IPS DF 6.9 (cell line): ENCODE results near the gene EDN3.

Experiments used
- DNase-seq: peaks from one replicate; pipeline ENCODE4 v3.0.0-alpha.2; 2013; ENCODE audit warnings: low read depth, low spot score
- H3K27ac ChIP-seq: one replicate; pipeline ENCODE4 v1.5.1; 2013; ENCODE audit warnings: low read length, control low read depth
- H3K27me3 ChIP-seq: 2 replicates; pipeline ENCODE4 v1.6.1; 2013; ENCODE audit warnings: mild to moderate bottlenecking, low read length; ENCODE audit not compliant: control insufficient read depth, insufficient read depth
- H3K36me3 ChIP-seq: 2 replicates; pipeline ENCODE4 v1.6.1; 2013; ENCODE audit warnings: low read length; ENCODE audit not compliant: control insufficient read depth, insufficient read depth
- H3K4me1 ChIP-seq: 2 replicates; pipeline ENCODE4 v1.6.1; 2013; ENCODE audit warnings: low read length; ENCODE audit not compliant: control insufficient read depth, insufficient read depth
- H3K4me3 ChIP-seq: 2 replicates; pipeline ENCODE4 v1.5.1; 2013; ENCODE audit warnings: mild to moderate bottlenecking, low read length
- H3K9me3 ChIP-seq: 2 replicates; pipeline ENCODE4 v1.6.1; 2013; ENCODE audit warnings: low read length, inconsistent platforms; ENCODE audit not compliant: control insufficient read depth, insufficient read depth
- WGBS: extraction: QIAGEN DNeasy Blood & Tissue Kit; methylation state at CpG from one replicate; pipeline ENCODE4 v1.1.7; 2013; ENCODE audit warnings: mixed read lengths, missing lambda C conversion rate; ENCODE audit not compliant: insufficient read length, insufficient coverage; 5-methylcytosine and 5-hydroxymethylcytosine counted together

Gene EDN3, protein sequence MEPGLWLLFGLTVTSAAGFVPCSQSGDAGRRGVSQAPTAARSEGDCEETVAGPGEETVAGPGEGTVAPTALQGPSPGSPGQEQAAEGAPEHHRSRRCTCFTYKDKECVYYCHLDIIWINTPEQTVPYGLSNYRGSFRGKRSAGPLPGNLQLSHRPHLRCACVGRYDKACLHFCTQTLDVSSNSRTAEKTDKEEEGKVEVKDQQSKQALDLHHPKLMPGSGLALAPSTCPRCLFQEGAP

DNA sequence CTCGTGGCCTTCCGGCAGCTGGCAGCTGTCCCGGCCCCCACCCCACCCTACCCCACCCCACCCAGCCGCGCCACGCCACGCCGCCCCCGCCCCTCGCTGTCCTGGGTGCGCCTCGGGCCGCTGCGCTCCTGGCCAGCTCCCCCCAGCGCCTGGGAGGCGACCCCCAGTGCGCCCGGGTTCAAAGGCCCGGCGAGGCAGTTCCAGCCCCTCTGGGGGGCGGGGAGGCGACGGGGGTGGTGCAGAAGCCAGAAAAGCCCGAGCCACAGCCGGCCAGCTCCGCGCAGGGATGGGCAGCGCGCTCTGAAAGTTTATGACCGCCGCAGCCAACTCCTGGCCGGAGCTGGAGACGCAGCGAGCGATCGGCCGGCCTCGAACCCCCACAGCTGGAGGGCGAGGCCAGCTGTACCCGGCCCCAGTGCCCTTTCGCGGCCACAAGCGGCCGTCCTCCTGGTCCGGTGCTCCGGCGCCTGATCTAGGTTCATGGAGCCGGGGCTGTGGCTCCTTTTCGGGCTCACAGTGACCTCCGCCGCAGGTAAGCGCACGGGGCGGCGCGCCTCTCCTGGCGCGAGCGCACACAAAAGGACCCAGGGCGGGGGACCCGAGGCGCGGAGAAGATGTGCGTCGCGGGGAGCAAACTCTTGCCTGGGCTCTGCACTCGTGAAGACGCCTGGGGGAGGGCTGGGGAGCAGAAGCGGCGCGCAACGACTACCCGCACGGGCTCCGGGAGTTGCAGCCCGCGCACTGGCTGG is at the start of gene EDN3:
TSS of gene EDN3 (plus strand) at position 279 of the 749 bp plus-strand sequence. CDS start at position 481, 202 bp downstream.
- H3K36me3 ChIP-seq, result no peaks in the 10 kb centered on the region
- peak; percentile 5 for DNase-seq
- peaks cover 30% of the 10 kb centered on the region for H3K27me3 ChIP-seq
- H3K4me1 ChIP-seq, result peaks cover 3% of the 10 kb centered on the region
- peak within 1 kb of the TSS; percentile 48 for H3K4me3 ChIP-seq
- H3K27ac ChIP-seq, result no peak within 1 kb of the TSS
- WGBS, result no CpG with 5 or more reads among the region's 77 CpGs
- no peaks in the 10 kb centered on the region for H3K9me3 ChIP-seq

DNA sequence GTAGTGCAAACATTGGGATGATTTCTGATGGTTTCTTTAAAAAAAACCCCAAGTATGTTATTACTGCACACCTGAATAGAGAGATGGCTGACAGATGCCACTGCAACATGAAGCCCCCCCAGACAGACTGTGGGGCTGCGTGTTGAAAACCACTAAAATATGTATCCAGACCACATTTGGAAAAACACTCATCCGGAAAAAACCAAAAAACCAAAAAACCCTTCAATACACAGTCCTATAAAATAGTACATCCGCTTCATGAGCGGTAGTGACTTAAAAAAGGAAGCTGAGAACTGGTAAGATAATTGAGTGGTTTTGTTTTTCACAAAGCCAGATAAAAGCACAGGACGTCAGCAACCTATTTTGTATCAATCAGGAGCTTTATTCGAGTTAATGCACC is 47.1 kb upstream of the EDN3 start:
- Histone ChIP-seq H3K4me3 (no peak overlapping the region), H3K27me3 (no peaks in the 10 kb centered on the region), H3K27ac (no peak overlapping the region), H3K4me1 (no peaks in the 10 kb centered on the region), H3K9me3 (no peaks in the 10 kb centered on the region), H3K36me3 (no peaks in the 10 kb centered on the region)
- DNase-seq, result no peak
- WGBS, result no CpG with 5 or more reads among the region's 6 CpGs

DNA sequence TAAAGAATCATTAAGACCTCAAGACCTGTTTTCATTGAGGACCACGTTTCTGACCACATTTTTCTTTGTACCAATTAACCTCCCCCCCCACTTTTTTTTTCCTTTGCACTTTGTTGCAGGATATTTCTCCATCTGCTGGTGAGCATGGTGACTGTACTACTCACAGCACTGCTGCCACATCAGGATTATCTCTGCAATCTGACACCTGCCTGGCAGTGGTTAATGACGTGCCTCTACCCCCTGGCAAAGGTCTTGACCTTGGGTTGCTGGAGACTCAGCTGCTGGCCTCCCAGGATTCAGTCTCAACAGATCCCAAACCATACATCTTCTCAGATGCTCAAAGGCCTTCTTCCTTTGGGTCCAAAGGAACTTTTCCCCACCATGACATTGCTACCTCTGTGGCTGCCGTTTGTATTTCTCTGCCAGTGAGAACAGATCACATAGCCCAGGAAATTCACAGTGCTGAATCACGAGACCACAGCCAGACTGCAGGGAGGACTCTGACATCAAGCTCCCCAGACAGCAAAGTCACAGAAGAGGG is 46.6 kb upstream of the EDN3 start:
- no peaks in the 10 kb centered on the region for H3K9me3 ChIP-seq
- H3K36me3 ChIP-seq, result no peaks in the 10 kb centered on the region
- H3K4me3 ChIP-seq, result no peak overlapping the region
- no CpG with 5 or more reads among the region's 4 CpGs for WGBS
- no peaks in the 10 kb centered on the region for H3K4me1 ChIP-seq
- no peak overlapping the region for H3K27ac ChIP-seq
- no peak for DNase-seq
- no peaks in the 10 kb centered on the region for H3K27me3 ChIP-seq

DNA sequence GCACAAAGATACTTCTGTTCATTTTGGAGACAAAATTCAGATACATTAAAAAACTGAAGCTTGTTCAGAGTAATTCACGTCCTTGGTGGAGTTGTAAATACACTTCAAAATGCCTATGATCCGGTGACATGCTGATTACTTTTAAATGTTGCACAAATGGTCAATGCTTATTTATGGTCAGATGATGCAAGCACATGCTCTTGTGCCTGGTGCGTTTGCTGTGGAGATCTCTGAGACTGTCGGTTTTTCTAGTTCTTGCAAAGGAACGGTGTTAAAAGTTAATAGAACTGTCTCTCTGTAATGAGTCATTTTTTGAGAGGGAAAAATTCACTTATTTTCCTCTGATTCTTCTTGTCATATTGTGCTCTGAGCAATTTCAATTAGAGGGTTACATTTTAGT is 45.2 kb upstream of the EDN3 start:
- WGBS, result no CpG with 5 or more reads among the region's 5 CpGs
- H3K27ac ChIP-seq, result no peak overlapping the region
- no peaks in the 10 kb centered on the region for H3K36me3 ChIP-seq
- DNase-seq, result no peak
- no peaks in the 10 kb centered on the region for H3K27me3 ChIP-seq
- no peaks in the 10 kb centered on the region for H3K9me3 ChIP-seq
- no peak overlapping the region for H3K4me3 ChIP-seq
- H3K4me1 ChIP-seq, result no peaks in the 10 kb centered on the region

DNA sequence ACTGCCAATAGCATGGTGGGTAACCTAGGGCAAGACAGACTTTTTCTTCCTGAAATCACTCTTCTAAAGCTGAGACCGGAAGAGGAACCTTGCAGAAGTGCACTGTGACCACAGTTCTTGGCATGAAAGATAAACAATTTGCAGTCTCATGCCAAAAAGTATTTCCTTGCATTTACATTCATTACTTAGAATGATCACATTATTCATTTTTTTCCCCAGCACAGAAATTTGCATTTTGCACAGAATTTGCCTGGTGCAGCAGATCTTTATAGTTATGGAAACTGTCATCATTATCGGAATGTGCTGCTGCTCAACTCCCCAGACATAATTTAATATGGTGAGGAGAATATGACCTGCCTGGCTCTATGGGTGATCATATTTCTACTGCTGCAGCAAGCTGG is 42.2 kb upstream of the EDN3 start:
- H3K36me3 ChIP-seq, result no peaks in the 10 kb centered on the region
- no peak for DNase-seq
- no peaks in the 10 kb centered on the region for H3K27me3 ChIP-seq
- no CpG with 5 or more reads among the region's 2 CpGs for WGBS
- H3K4me3 ChIP-seq, result no peak overlapping the region
- no peak overlapping the region for H3K27ac ChIP-seq
- no peaks in the 10 kb centered on the region for H3K4me1 ChIP-seq
- no peaks in the 10 kb centered on the region for H3K9me3 ChIP-seq

DNA sequence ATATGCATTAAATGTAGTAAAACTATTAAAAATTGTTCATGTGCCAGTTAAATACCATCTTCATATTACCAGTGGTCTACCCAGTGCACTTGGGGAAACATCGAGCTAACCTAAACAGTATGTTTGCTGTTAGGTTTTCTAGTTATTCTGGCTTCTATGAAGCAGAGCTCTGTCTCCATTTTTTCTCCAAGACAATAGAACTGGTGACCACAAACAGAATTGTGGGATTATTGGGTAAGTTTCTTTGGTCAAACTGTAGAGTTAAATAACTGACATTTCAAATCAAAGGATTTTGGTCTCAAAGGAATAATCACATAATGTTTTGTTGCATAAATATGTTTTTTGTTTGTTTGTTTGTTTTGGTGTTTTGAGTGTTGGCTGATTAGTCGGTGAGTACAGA is 40.5 kb upstream of the EDN3 start:
- no peaks in the 10 kb centered on the region for H3K4me1 ChIP-seq
- no peaks in the 10 kb centered on the region for H3K36me3 ChIP-seq
- H3K27me3 ChIP-seq, result no peaks in the 10 kb centered on the region
- no peak overlapping the region for H3K4me3 ChIP-seq
- no peaks in the 10 kb centered on the region for H3K9me3 ChIP-seq
- no peak for DNase-seq
- WGBS, result 100% methylated on average over 1 of the region's 2 CpGs
- H3K27ac ChIP-seq, result no peak overlapping the region

DNA sequence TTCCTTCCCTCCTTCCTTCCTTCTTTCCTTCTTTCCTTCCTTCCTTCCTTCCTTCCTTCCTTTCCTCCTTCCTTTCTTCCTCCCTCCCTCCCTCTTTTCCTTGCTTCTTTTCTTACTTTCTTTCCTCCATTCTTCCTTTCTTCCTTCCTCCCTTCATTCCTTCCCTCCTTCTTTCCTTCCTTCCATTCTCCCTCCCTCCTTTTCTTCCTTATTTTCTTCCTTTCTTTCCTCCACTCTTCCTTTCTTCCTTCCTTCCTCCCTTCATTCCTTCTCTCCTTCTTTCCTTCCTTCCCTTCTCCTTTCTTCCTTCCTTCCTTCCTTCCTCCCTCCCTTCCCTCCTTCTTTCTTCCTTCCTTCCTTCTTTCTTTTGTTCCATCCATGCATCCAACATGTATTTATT is 35.1 kb upstream of the EDN3 start:
- DNase-seq, result no peak
- Histone ChIP-seq H3K4me1 (peaks cover 4% of the 10 kb centered on the region), H3K4me3 (no peak overlapping the region), H3K27me3 (no peaks in the 10 kb centered on the region), H3K27ac (no peak overlapping the region), H3K36me3 (no peaks in the 10 kb centered on the region), H3K9me3 (no peaks in the 10 kb centered on the region)

DNA sequence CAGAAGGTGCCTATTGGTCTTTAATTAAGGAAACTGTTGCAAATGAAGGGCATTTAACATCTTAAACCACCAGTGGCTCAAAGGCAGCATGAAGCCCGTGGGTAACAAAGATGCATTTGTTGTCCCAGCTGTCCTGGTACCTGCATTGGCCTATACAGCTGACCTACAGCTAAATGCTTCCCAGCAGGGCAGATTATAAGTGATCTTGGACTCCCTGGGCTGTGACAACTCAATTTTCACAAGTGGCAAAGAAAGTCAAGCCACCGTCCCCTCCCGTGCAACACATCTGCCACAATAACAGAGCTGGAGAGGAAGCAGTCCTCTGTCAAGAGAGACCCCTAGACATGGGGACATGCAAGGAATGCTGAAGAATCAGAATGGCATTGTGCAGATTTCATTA is 31.5 kb upstream of the EDN3 start:
- WGBS, result no CpG with 5 or more reads among the region's 3 CpGs
- Histone ChIP-seq H3K9me3 (no peaks in the 10 kb centered on the region), H3K27me3 (no peaks in the 10 kb centered on the region), H3K27ac (no peak overlapping the region), H3K36me3 (no peaks in the 10 kb centered on the region), H3K4me3 (no peak overlapping the region), H3K4me1 (peaks cover 4% of the 10 kb centered on the region)
- peak; percentile 41 for DNase-seq

DNA sequence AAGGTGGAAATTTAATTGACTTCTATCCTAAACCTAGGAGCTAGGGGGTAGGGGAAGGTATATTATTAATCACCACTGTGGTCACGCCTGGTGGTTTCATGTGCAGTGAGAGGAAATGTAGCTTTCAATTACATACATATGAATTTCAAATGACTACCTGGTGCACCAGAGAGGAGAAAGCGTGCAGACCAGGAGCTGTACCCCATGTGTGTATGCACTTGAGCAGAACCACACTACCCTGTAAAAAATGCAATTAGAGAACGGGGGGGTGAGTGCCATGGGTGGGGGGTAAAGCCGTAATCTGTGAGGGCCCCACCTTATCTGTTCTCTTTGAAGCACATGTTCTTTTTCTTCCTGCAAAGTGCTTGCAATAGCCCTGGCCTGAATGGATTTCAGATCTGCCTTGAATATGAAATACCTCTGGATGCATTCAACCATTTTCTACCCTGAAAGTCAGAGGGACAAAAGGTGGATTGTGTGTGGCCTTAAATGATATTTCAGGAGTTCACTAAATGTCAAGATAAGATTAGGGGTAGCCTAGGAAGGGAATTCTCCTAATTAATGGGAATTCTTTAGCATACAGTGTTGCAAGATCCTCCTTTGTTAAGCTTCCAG is 30.9 kb upstream of the EDN3 start:
- DNase-seq, result no peak
- no CpG with 5 or more reads among the region's 4 CpGs for WGBS
- Histone ChIP-seq H3K4me1 (peaks cover 4% of the 10 kb centered on the region), H3K9me3 (no peaks in the 10 kb centered on the region), H3K4me3 (no peak overlapping the region), H3K27me3 (no peaks in the 10 kb centered on the region), H3K27ac (no peak overlapping the region), H3K36me3 (no peaks in the 10 kb centered on the region)

DNA sequence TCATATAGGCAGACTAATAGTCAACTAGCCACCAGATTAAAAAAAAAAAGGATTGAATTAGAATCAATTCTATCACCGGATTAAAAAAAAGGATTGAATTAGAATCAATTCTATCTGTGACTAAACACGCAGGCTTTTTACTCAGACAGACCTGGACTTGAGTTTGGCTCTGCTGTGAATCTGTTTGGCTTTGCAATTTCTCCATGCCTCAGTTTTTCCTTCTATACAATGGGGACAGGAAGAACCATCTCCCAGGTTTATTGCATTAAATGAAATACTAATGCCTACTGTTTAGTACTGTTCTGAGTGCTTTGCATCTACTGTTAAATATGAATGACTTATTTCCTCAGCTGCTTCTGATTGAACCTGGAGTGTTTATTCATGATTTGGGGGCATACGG is 30.0 kb upstream of the EDN3 start:
- DNase-seq, result no peak
- H3K36me3 ChIP-seq, result no peaks in the 10 kb centered on the region
- no CpG with 5 or more reads among the region's 3 CpGs for WGBS
- no peaks in the 10 kb centered on the region for H3K9me3 ChIP-seq
- peaks cover 4% of the 10 kb centered on the region for H3K4me1 ChIP-seq
- no peaks in the 10 kb centered on the region for H3K27me3 ChIP-seq
- no peak overlapping the region for H3K4me3 ChIP-seq
- no peak overlapping the region for H3K27ac ChIP-seq
